Hepatocyte (in vitro differentiated cells): ENCODE measurements around the gene WDR90. TPM values are rescaled to one million over a fixed set of nuclear protein-coding genes. Genes with fewer than 3 reads are reported as not detected.

Source experiments
- DNase-seq: peaks from one replicate; pipeline ENCODE4 v3.0.0-alpha.2; 2016; ENCODE audit warnings: low spot score
- H2AFZ ChIP-seq: fragments of 200-600 bp; sonication (generic); 2 replicates; pipeline ENCODE4 v1.6.0; 2016; ENCODE audit warnings: antibody characterized with exemption, mild to moderate bottlenecking
- H3K27ac ChIP-seq: fragments of 200-600 bp; sonication (generic); 2 replicates; pipeline ENCODE4 v1.5.1; 2016; ENCODE audit warnings: mild to moderate bottlenecking
- H3K27me3 ChIP-seq: fragments of 200-600 bp; sonication (generic); 2 replicates; pipeline ENCODE4 v1.6.1; 2016
- H3K36me3 ChIP-seq: fragments of 200-600 bp; sonication (generic); replicated peaks from 2 replicates; pipeline ENCODE4 v1.5.1; 2016; ENCODE audit warnings: low read depth; ENCODE audit not compliant: insufficient read depth
- H3K4me1 ChIP-seq: fragments of 200-600 bp; sonication (generic); 2 replicates; pipeline ENCODE4 v1.5.1; 2016; ENCODE audit warnings: mild to moderate bottlenecking, moderate library complexity; ENCODE audit not compliant: insufficient read depth
- H3K4me2 ChIP-seq: fragments of 200-600 bp; sonication (generic); 2 replicates; pipeline ENCODE4 v1.6.0; 2016
- H3K4me3 ChIP-seq: fragments of 200-600 bp; sonication (generic); 2 replicates; pipeline ENCODE4 v1.5.1; 2016; ENCODE audit warnings: mild to moderate bottlenecking
- H3K79me2 ChIP-seq: fragments of 200-600 bp; sonication (generic); 2 replicates; pipeline ENCODE4 v1.6.0; 2017; ENCODE audit warnings: mild to moderate bottlenecking
- H3K9me2 ChIP-seq: fragments of 200-600 bp; sonication (generic); replicated peaks from 2 replicates; pipeline ENCODE4 v1.6.0; 2017; ENCODE audit warnings: mild to moderate bottlenecking; ENCODE audit not compliant: insufficient read depth
- H3K9me3 ChIP-seq: fragments of 200-600 bp; sonication (generic); 2 replicates; pipeline ENCODE4 v1.5.1; 2016; ENCODE audit warnings: low read depth, mild to moderate bottlenecking
- H4K20me1 ChIP-seq: fragments of 200-600 bp; sonication (generic); 2 replicates; pipeline ENCODE4 v1.6.0; 2016; ENCODE audit warnings: mild to moderate bottlenecking; ENCODE audit not compliant: insufficient read depth, poor library complexity, severe bottlenecking
- CTCF ChIP-seq: fragments of 200-600 bp; sonication (generic); IDR thresholded peaks from 2 replicates; pipeline ENCODE4 v1.5.1; 2016; ENCODE audit warnings: antibody characterized with exemption, mild to moderate bottlenecking; ENCODE audit not compliant: poor library complexity
- EZH2 ChIP-seq: fragments of 200-600 bp; sonication (generic); IDR thresholded peaks from 2 replicates; pipeline ENCODE4 v1.6.1; 2016; ENCODE audit warnings: antibody characterized with exemption, mild to moderate bottlenecking, borderline replicate concordance
- EZH2phosphoT487 ChIP-seq: fragments of 200-600 bp; sonication (generic); IDR thresholded peaks from one replicate; pipeline ENCODE4 v1.6.1; 2018; ENCODE audit warnings: antibody characterized with exemption, mild to moderate bottlenecking, low read depth, moderate library complexity; ENCODE audit not compliant: unreplicated experiment, severe bottlenecking
- WGBS: methylation state at CpG from one replicate; pipeline ENCODE4 v1.1.6; 2016; ENCODE audit warnings: low lambda C conversion rate; ENCODE audit errors: missing lambda C conversion rate; 5-methylcytosine and 5-hydroxymethylcytosine counted together
- polyA plus RNA-seq: library from polyadenylated mRNA; unstranded; fragments of >200 nt; fragmentation: Nextera tagmentation; extraction: Ambion mirVana; gene quantifications from 2 replicates; pipeline ENCODE4 v1.2.1, GENCODE V29; 2016
- total RNA-seq: library from RNA; depleted of rRNA; stranded (reverse); fragments of >200 nt; gene quantifications from 2 replicates; pipeline ENCODE4 v1.2.3, GENCODE V29; 2014

Gene WDR90
- total and polyA plus RNA-seq, 2 experiments from 2014 or later = 14.4 to 25.1 TPM

- Histone ChIP-seq H3K4me1 (peaks cover 12% of the 10 kb centered on the region), H3K27ac (no peak overlapping the region), H3K9me2 (no peaks in the 10 kb centered on the region), H3K79me2 (peaks cover 23% of the 10 kb centered on the region), H2AFZ (no peak overlapping the region), H3K4me2 (no peak overlapping the region), H3K9me3 (no peaks in the 10 kb centered on the region), H4K20me1 (no peaks in the 10 kb centered on the region), H3K27me3 (no peaks in the 10 kb centered on the region), H3K4me3 (no peak overlapping the region), H3K36me3 (no peaks in the 10 kb centered on the region)
- WGBS = 93% methylated on average over 36 of the region's 52 CpGs
- no peak for DNase-seq
- TF ChIP-seq EZH2 (no peak), CTCF (no peak), EZH2phosphoT487 (no peak)
Measured at GRCh38 chr16:670485-671352, 21.6 kb downstream of the WDR90 start.

- H3K36me3 ChIP-seq = no peaks in the 10 kb centered on the region
- H3K4me2 ChIP-seq = no peak overlapping the region
- H3K79me2 ChIP-seq = peaks cover 23% of the 10 kb centered on the region
- DNase-seq = no peak
- H2AFZ ChIP-seq = no peak overlapping the region
- no peak for TF ChIP-seq EZH2
- TF ChIP-seq CTCF = no peak
- no peak for TF ChIP-seq EZH2phosphoT487
- H3K9me3 ChIP-seq = no peaks in the 10 kb centered on the region
- H3K9me2 ChIP-seq = no peaks in the 10 kb centered on the region
- WGBS = 96% methylated on average over 25 of the region's 40 CpGs
- H3K27me3 ChIP-seq = no peaks in the 10 kb centered on the region
- no peak overlapping the region for H3K4me3 ChIP-seq
- H3K27ac ChIP-seq = no peak overlapping the region
- no peaks in the 10 kb centered on the region for H4K20me1 ChIP-seq
- peaks cover 18% of the 10 kb centered on the region for H3K4me1 ChIP-seq
Measured at GRCh38 chr16:671353-672131, 22.4 kb downstream of the WDR90 start.

GRCh38 chr16:672371-672770 is 23.2 kb downstream of the WDR90 start:
- DNase-seq = no peak
- H3K9me3 ChIP-seq = no peaks in the 10 kb centered on the region
- no peaks in the 10 kb centered on the region for H3K27me3 ChIP-seq
- 97% methylated on average over 19 of the region's 19 CpGs for WGBS
- H3K79me2 ChIP-seq = peaks cover 23% of the 10 kb centered on the region
- no peak overlapping the region for H3K4me2 ChIP-seq
- no peaks in the 10 kb centered on the region for H3K9me2 ChIP-seq
- peaks cover 18% of the 10 kb centered on the region for H3K4me1 ChIP-seq
- TF ChIP-seq CTCF = no peak
- no peak for TF ChIP-seq EZH2
- no peak for TF ChIP-seq EZH2phosphoT487
- H3K4me3 ChIP-seq = no peak overlapping the region
- no peaks in the 10 kb centered on the region for H4K20me1 ChIP-seq
- no peak overlapping the region for H2AFZ ChIP-seq
- H3K36me3 ChIP-seq = no peaks in the 10 kb centered on the region
- no peak overlapping the region for H3K27ac ChIP-seq
